NCI-H226 (cell line): ENCODE data around the gene NXPH4.

ENCODE experiments used
- DNase-seq: peaks from one replicate; pipeline ENCODE4 v3.0.0-alpha.2; 2015

NXPH4 gene

GRCh38 chr12:57205931-57206330 lies 10.7 kb upstream of the NXPH4 start:
- DNase-seq, result no peak

- DNase-seq, result no peak
Measured at GRCh38 chr12:57207731-57208630, 8.6 kb upstream of the NXPH4 start.

- no peak for DNase-seq
Measured at GRCh38 chr12:57208631-57209282, 7.8 kb upstream of the NXPH4 start.

GRCh38 chr12:57209916-57210315 lies 6.7 kb upstream of the NXPH4 start:
- DNase-seq, result no peak

- DNase-seq, result no peak
Measured at GRCh38 chr12:57210461-57210860, 6.1 kb upstream of the NXPH4 start.

- DNase-seq, result no peak
Measured at GRCh38 chr12:57210926-57211692, 5.5 kb upstream of the NXPH4 start.

- DNase-seq, result no peak
Measured at GRCh38 chr12:57211791-57212700, 4.5 kb upstream of the NXPH4 start.

- no peak for DNase-seq
Measured at GRCh38 chr12:57212701-57213057, 3.9 kb upstream of the NXPH4 start.

- peak; percentile 65 for DNase-seq
Measured at GRCh38 chr12:57213058-57213715, 3.4 kb upstream of the NXPH4 start.

- DNase-seq, result no peak
Measured at GRCh38 chr12:57213763-57214397, 2.7 kb upstream of the NXPH4 start.

GRCh38 chr12:57214398-57214781 lies 2.2 kb upstream of the NXPH4 start:
- peak; percentile 56 for DNase-seq

GRCh38 chr12:57215065-57215464 lies 1.5 kb upstream of the NXPH4 start:
- DNase-seq, result no peak

- no peak for DNase-seq
Measured at GRCh38 chr12:57215668-57216013, 953 bp upstream of the NXPH4 start.

GRCh38 chr12:57216921-57217879 lies 606 bp downstream of the NXPH4 start:
- DNase-seq, result peak; percentile 61

- peak; percentile 28 for DNase-seq
Measured at GRCh38 chr12:57218030-57218853, 1.6 kb downstream of the NXPH4 start.

- peak; percentile 39 for DNase-seq
Measured at GRCh38 chr12:57219205-57219992, 2.8 kb downstream of the NXPH4 start.

- no peak for DNase-seq
Measured at GRCh38 chr12:57219993-57220754, 3.6 kb downstream of the NXPH4 start.

GRCh38 chr12:57220770-57221168 lies 4.2 kb downstream of the NXPH4 start:
- no peak for DNase-seq
